Endothelial cell of umbilical vein (primary cell): ENCODE data around the gene APMAP. TPM values are rescaled to one million over a fixed set of nuclear protein-coding genes. Genes with fewer than 3 reads are reported as not detected.

Source experiments
- BruUV-seq: library from RNA; stranded (reverse); fragments of 400-500 nt; replicated peaks from 2 replicates; lab custom pipeline; 2021; lab: Mats Ljungman, UMichigan
- CTCF ChIA-PET: fragments of 300-600, 350-600 bp; sonication (Branson Sonifier 250); formaldehyde crosslinking; loops from one replicate; lab custom pipeline; 2021; ENCODE audit warnings: antibody characterized with exemption, inconsistent platforms; lab: Charles Lee
- POLR2A ChIA-PET: fragments of 300-600, 350-600 bp; sonication (Branson Sonifier 250); formaldehyde crosslinking; loops from one replicate; lab custom pipeline; 2021; ENCODE audit warnings: antibody characterized with exemption, inconsistent platforms; lab: Charles Lee
- DNase-seq: peaks from one replicate; pipeline ENCODE4 v3.0.0-alpha.2; 2011; ENCODE audit warnings: low read depth, low spot score
- FAIRE-seq: peaks from 2 replicates; lab custom pipeline; 2011; peaks lifted over from hg19 to GRCh38; lab: Jason Lieb, UNC
- H2AFZ ChIP-seq: 2 replicates; pipeline ENCODE4 v1.6.0; 2012; ENCODE audit warnings: low read depth, low read length, control low read depth, inconsistent platforms
- H3K27ac ChIP-seq: 2 replicates; pipeline ENCODE4 v1.5.1; 2011; ENCODE audit warnings: low read depth, mild to moderate bottlenecking, control low read depth, low read length, moderate library complexity; ENCODE audit not compliant: insufficient read depth
- H3K27me3 ChIP-seq, 2 experiments: 2 replicates each; pipeline versions ENCODE4 v1.6.0 to v1.6.1; 2011; ENCODE audit warnings: low read length in 2 of 2, mixed read lengths in 1 of 2; ENCODE audit not compliant: control insufficient read depth in 2 of 2, insufficient read depth in 2 of 2
- H3K36me3 ChIP-seq, 2 experiments: 2 replicates in 1 of 2; 3 replicates in 1 of 2; pipeline ENCODE4 v1.5.1; 2011; ENCODE audit warnings: low read length in 2 of 2, mild to moderate bottlenecking in 1 of 2, moderate library complexity in 1 of 2; ENCODE audit not compliant: control insufficient read depth in 2 of 2, insufficient read depth in 2 of 2; ENCODE audit errors: extremely low read depth in 1 of 2
- H3K4me1 ChIP-seq: 3 replicates; pipeline ENCODE4 v1.5.1; 2011; ENCODE audit warnings: mild to moderate bottlenecking, low read length; ENCODE audit not compliant: control insufficient read depth, insufficient read depth; ENCODE audit errors: extremely low read depth
- H3K4me2 ChIP-seq: 2 replicates; pipeline ENCODE4 v1.6.1; 2011; ENCODE audit warnings: low read length, control low read depth, mixed read lengths; ENCODE audit not compliant: insufficient read depth
- H3K4me3 ChIP-seq, 3 experiments: fragments of 200-600 bp in 1 of 3; sonication (generic), shearing (Covaris generic) in 1 of 3; replicated peaks in 1 of 3; 2 replicates each; pipeline ENCODE4 v1.5.1; 2011 to 2016; ENCODE audit warnings: control low read depth in 3 of 3, low read length in 3 of 3, mild to moderate bottlenecking in 2 of 3, inconsistent platforms in 1 of 3, low read depth in 1 of 3, moderate library complexity in 1 of 3; ENCODE audit not compliant: insufficient read depth in 1 of 3
- H3K79me2 ChIP-seq: 2 replicates; pipeline ENCODE4 v1.6.0; 2012; ENCODE audit warnings: low read length, inconsistent platforms; ENCODE audit not compliant: control insufficient read depth, insufficient read depth
- H3K9ac ChIP-seq: replicated peaks from 2 replicates; pipeline ENCODE3; 2011; ENCODE audit warnings: low read length, control low read depth; ENCODE audit not compliant: insufficient read depth; ENCODE audit errors: extremely low read depth
- H3K9me1 ChIP-seq: replicated peaks from 3 replicates; pipeline ENCODE4 v1.6.0; 2011; ENCODE audit warnings: mild to moderate bottlenecking, low read length; ENCODE audit not compliant: control insufficient read depth, insufficient read depth; ENCODE audit errors: extremely low read depth
- H3K9me3 ChIP-seq: replicated peaks from 2 replicates; pipeline ENCODE4 v1.5.1; 2012; ENCODE audit warnings: low read length, inconsistent platforms; ENCODE audit not compliant: control insufficient read depth, insufficient read depth
- H4K20me1 ChIP-seq: replicated peaks from 2 replicates; pipeline ENCODE3; 2011; ENCODE audit warnings: mild to moderate bottlenecking, low read length; ENCODE audit not compliant: control insufficient read depth, insufficient read depth; ENCODE audit errors: extremely low read depth
- CTCF ChIP-seq, 2 donors: IDR thresholded peaks; 1 replicate in 1 of 2; 2 replicates in 1 of 2; pipeline ENCODE4 v1.5.1; 2011; ENCODE audit warnings: low read length in 2 of 2, mild to moderate bottlenecking in 2 of 2, moderate library complexity in 2 of 2, control low read depth in 1 of 2, inconsistent platforms in 1 of 2, low read depth in 1 of 2; ENCODE audit not compliant: insufficient read depth in 1 of 2; ENCODE audit errors: extremely low read depth in 1 of 2
- EZH2 ChIP-seq: IDR thresholded peaks from 2 replicates; pipeline ENCODE4 v1.6.1; 2012; ENCODE audit warnings: borderline replicate concordance, low read depth, mild to moderate bottlenecking, moderate library complexity, low read length, inconsistent platforms; ENCODE audit not compliant: severe bottlenecking
- FOS ChIP-seq: IDR thresholded peaks from 2 replicates; pipeline ENCODE4 v1.6.1; 2011; ENCODE audit warnings: mild to moderate bottlenecking, low read length, moderate library complexity, borderline replicate concordance; ENCODE audit not compliant: insufficient read depth
- GATA2 ChIP-seq: IDR thresholded peaks from 2 replicates; pipeline ENCODE4 v1.7.0; 2011; ENCODE audit warnings: low read depth, mild to moderate bottlenecking, moderate library complexity, mixed read lengths, low read length; ENCODE audit not compliant: insufficient read length, insufficient read depth
- JUN ChIP-seq: IDR thresholded peaks from 2 replicates; pipeline ENCODE4 v1.6.1; 2011; ENCODE audit warnings: borderline replicate concordance, low read depth; ENCODE audit not compliant: insufficient read length, insufficient read depth
- MYC ChIP-seq: IDR thresholded peaks from one replicate; pipeline ENCODE4 v1.6.1; 2011; ENCODE audit warnings: mild to moderate bottlenecking, low read depth, low read length
- POLR2A ChIP-seq: IDR thresholded peaks from 2 replicates; pipeline ENCODE4 v1.6.1; 2012; ENCODE audit warnings: low read depth, mild to moderate bottlenecking, control low read depth, low read length
- POLR2AphosphoS5 ChIP-seq: IDR thresholded peaks from 2 replicates; pipeline ENCODE4 v1.6.1; 2012; ENCODE audit warnings: low read depth, mild to moderate bottlenecking, control low read depth, low read length, moderate library complexity; ENCODE audit not compliant: insufficient read depth
- dilution Hi-C: fragments of 300-500 bp; cut with MboI; formaldehyde crosslinking; loops from one replicate; pipeline ENCODE4 v1.15.0; 2019; ENCODE audit warnings: low sequenced_read_pairs; ENCODE audit not compliant: extremely low pct_ligation_motif_present
- intact Hi-C: fragments of 100-400 bp; cut with micrococcal nuclease; formaldehyde crosslinking; loops from one replicate; pipeline ENCODE4 v1.10.0; 2022
- polyA plus RNA-seq, 4 experiments: library from polyadenylated mRNA; depleted of rRNA in 3 of 4; stranded (reverse) in 3 of 4; unstranded in 1 of 4; fragments of >200 nt; gene quantifications; 2 replicates each; pipeline versions ENCODE4 v1.2.1 to v1.2.3, GENCODE V29; 2011 to 2012; ENCODE audit warnings: missing spikeins in 1 of 4
- total RNA-seq: library from RNA; stranded (reverse); gene quantifications from 2 replicates; pipeline ENCODE4 v1.2.3, GENCODE V29; 2021
- TF ChIP-seq, protein P1 (sequence below): IDR thresholded peaks from 2 replicates; pipeline ENCODE4 v1.6.1; 2011; ENCODE audit not compliant: insufficient read depth, insufficient read length

Gene APMAP
- total and polyA plus RNA-seq, 2 donors (not counting 3 experiments of a cell fraction or from before 2014, with no cell fraction given): 80.7 to 110 TPM

GRCh38 chr20:25017257-25017803, 24.8 kb upstream of the APMAP start:
- H3K4me1 ChIP-seq: no peaks in the 10 kb centered on the region
- H3K4me3 ChIP-seq: no peak overlapping the region
- H3K9me1 ChIP-seq: no peaks in the 10 kb centered on the region
- TF ChIP-seq MYC (no peak), FOS (no peak), POLR2A (no peak), GATA2 (no peak), JUN (no peak), CTCF (IDR thresholded peaks at IDR 0.05; ENCODE audit: extremely low read depth in 1 of 2, insufficient read depth in 1 of 2, low read depth in 1 of 2, low read length in 2 of 2) (no peak), EZH2 (no peak), POLR2AphosphoS5 (no peak)
- TF ChIP-seq, protein P1, sequence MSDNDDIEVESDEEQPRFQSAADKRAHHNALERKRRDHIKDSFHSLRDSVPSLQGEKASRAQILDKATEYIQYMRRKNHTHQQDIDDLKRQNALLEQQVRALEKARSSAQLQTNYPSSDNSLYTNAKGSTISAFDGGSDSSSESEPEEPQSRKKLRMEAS: no peak
- H3K4me2 ChIP-seq: no peak overlapping the region
- no peak overlapping the region for H2AFZ ChIP-seq
- no peak overlapping the region for H3K27ac ChIP-seq
- no peaks in the 10 kb centered on the region for H3K27me3 ChIP-seq
- dilution Hi-C loops: no loop called here
- no peaks in the 10 kb centered on the region for H3K79me2 ChIP-seq
- H3K36me3 ChIP-seq: no peaks in the 10 kb centered on the region
- intact Hi-C loops: no loop called here
- ChIA-PET POLR2A (no interaction called here), CTCF (no interaction called here)
- BruUV-seq: no TSS peak
- no peak for DNase-seq
- no peaks in the 10 kb centered on the region for H3K9me3 ChIP-seq
- H4K20me1 ChIP-seq: no peaks in the 10 kb centered on the region
- no peak for FAIRE-seq
- no peak overlapping the region for H3K9ac ChIP-seq
